Measurements from ENCODE around the gene COL1A2.

The COL1A2 gene

GRCh38 chr7:94436700-94437099 lies 42.0 kb downstream of the COL1A2 start:
- DNase-seq = no peak

- peak; percentile 33 for DNase-seq
These were observed 45.2 kb downstream of the COL1A2 start for GRCh38 chr7:94439893-94440381.

DNA sequence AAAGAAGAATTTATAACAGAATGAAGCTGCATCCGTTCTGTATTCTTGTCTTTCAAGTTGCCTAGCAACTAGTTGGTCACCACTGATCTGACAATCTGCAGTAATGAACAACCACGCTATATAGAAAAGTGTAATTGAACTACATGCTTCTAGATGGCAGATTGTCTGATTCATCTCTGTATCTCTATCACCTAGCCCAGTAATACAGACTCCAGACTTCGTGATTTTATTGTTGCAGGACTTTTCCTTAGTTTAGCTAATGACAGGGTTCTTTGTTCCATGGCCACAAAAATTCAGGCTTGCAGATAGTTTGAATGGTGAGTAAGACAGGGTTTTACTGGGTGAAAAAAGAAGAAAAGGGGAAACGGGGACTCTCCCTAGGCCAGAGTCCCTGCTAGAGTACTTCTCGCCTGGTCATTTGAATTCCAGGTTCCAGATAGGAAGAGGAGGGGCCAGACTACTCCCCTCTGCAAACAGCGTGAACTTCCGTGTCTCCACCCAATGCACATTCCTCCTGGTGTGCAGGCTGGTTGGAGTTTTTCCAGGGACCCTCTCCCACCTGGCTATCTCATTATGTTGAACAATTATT lies 45.9 kb downstream of the COL1A2 start:
- DNase-seq = peak; percentile 34

GRCh38 chr7:94441138-94441537 lies 46.4 kb downstream of the COL1A2 start:
- DNase-seq = no peak

GRCh38 chr7:94442639-94443038 lies 47.9 kb downstream of the COL1A2 start:
- no peak for DNase-seq

- DNase-seq = no peak
These were observed 50.1 kb downstream of the COL1A2 start for GRCh38 chr7:94444813-94445212.

DNA sequence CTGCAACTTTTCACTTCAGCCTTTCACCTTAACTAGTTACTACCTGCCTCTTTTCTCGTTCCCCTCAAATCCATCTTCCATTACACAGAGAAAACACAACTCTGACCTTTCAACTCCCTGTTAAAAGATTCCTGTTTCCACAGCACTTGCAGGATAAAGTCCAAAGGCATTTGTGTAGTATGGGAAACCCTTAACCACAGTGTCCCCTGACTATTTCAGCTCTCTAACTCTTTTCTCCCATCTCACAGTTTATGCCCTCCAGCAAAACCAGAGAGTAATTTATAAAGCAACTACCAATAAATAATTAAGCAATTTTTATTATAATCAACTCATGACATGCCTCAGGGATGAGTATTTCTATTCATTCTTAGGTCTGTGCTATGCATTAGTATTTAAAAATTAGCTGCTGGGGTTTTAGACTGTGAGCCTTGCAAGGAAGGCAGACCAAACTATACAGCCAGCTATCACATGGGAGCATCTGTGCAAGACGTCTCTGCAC lies 51.0 kb downstream of the COL1A2 start:
- DNase-seq = no peak

GRCh38 chr7:94446308-94446707 lies 51.6 kb downstream of the COL1A2 start:
- no peak for DNase-seq

GRCh38 chr7:94449151-94449725 lies 54.5 kb downstream of the COL1A2 start:
- DNase-seq = peak; percentile 51

GRCh38 chr7:94450044-94450697 lies 55.5 kb downstream of the COL1A2 start:
- DNase-seq = no peak

GRCh38 chr7:94451187-94451586 lies 56.5 kb downstream of the COL1A2 start:
- no peak for DNase-seq

GRCh38 chr7:94452239-94452638 lies 57.5 kb downstream of the COL1A2 start:
- no peak for DNase-seq

- DNase-seq = no peak
These were observed 59.2 kb downstream of the COL1A2 start for GRCh38 chr7:94453898-94454297.

DNA sequence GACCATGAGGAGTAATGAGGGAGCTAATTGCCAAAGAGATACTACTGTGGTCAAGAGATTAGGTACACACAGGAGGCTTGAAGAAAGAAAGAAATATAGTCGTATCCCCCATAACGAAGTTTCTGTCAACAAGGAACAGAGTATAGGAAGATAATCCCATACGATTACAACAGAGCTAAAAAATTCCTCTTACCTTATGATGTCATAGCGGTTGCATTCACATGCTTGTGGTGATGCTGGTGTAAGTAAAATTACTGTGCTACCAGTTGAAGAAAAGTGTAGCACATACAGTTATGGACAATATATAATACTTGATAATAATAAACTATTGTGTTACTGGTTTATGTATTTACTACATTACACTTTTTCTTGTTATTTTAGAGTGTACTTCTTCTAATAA lies 63.3 kb downstream of the COL1A2 start:
- DNase-seq = no peak

DNA sequence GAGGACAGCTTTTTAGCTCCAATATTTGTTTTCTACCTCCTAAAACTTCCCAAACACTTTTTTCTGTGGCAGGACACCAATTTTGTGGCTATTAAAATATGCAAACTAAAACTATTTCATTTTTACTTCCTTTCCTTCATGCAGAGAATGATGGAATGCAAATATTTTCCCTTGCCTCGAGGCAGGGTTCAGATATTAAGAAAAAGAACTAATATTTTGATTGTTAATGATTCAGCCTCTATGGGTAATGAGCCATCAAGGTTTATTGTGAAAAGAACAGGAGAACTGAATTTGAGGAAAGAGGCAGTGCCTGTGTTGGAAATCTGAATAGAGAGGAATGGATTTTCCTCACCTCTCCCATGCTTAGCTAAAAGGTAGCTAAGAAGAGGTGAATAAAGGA lies 71.8 kb downstream of the COL1A2 start:
- DNase-seq = no peak

DNA sequence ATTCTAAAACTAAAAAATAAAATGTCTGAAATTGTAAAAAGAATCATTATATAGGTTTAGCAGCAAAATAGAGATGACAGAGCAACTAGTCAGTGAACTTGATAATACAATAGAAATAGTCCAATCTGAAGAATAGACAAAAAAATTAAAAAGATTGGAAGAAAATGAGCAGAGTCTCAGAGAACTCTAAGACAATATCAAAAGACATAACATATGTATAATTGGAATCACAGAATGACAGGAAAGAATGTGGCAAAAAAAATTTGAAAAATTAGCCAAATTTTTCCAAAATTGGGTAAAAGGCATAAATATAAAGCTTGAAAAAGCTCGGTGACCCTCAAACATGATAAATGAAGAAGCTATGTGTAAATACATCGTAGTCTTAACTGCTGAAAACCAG lies 76.9 kb downstream of the COL1A2 start:
- no peak for DNase-seq

DNA sequence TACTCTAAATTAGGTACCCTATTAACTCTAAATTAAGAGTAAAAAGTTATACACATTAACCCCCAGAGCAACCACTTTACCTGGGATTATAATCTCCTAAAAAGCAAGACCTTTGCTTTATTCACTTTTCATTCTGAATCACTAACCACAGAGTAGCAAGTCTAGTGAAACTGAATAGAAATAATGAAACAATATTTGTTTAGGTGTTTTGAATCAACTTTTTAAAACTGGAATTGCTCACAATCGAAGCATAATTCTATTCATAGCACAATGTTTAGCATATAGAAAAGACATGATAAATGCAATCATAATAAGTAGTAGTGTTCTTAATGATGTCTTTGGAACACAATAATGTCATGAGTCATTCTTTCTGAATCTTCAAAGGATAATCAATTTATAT lies 77.9 kb downstream of the COL1A2 start:
- no peak for DNase-seq

- no peak for DNase-seq
These were observed 81.7 kb downstream of the COL1A2 start for GRCh38 chr7:94476251-94476840.

GRCh38 chr7:94477878-94478277 lies 83.2 kb downstream of the COL1A2 start:
- no peak for DNase-seq

DNA sequence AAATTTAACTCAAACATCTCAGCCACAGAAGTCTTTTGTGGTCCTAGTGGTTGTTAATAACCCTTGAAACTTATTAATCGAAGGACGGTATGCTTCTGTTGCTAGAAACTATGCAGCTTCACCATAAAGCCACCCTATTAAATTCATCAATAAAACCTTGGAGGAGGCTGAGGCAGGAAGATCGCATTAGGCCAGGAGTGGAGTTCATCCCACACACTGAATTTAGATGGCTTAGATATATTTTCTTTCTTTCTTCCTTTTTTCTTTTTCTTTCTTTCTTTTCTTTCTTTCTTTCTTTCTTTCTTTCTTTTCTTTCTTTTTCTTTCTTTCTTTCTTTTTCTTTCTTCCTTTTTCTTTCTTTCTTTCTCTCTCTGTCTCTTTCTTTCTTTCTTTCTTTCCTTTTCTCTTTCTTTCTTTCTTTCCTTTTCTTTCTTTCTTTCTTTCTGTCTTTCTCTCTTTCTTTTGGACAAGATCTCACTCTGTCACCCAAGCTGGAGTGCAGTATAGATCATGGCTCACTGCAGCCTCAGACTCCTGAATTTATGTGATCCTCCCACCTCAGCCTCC lies 84.0 kb downstream of the COL1A2 start:
- no peak for DNase-seq

Measured in fibroblast of skin of abdomen (primary cell).